Embryonic facial prominence (tissue), 1 donor: ENCODE data around the gene FBLN5.
"Not testable (repeated sequence)": the region's sequence is repeated elsewhere in the genome, so short reads cannot be mapped to it uniquely, and the experiment has no call there.

Experiments
- DNase-seq: peaks from one replicate; pipeline ENCODE4 v3.0.0-alpha.2; 2016; ENCODE audit errors: extremely low spot score

The FBLN5 gene

DNA sequence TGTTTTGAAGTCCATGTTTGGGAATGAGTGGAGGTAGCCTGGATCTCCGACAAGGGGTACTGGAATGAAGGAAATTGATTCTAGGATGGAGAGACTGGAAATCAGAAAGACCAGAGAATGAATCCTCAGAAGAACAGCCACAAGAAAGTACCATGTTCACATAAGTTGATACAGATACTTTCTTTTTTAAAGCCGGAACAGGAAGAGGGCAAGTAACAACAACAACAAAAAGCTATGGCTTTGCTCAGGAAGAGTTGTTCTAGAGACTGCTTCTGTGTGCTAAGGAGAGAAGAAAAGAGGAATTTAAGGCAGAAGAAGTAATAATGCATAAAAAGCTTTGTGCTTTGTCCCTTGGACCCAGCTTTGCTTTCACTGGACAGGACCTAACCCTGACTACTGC lies 86.4 kb downstream of the FBLN5 start:
- DNase-seq, result no peak

- DNase-seq, result no peak
Measured at GRCh38 chr14:91860238-91860637, 87.3 kb downstream of the FBLN5 start.

DNA sequence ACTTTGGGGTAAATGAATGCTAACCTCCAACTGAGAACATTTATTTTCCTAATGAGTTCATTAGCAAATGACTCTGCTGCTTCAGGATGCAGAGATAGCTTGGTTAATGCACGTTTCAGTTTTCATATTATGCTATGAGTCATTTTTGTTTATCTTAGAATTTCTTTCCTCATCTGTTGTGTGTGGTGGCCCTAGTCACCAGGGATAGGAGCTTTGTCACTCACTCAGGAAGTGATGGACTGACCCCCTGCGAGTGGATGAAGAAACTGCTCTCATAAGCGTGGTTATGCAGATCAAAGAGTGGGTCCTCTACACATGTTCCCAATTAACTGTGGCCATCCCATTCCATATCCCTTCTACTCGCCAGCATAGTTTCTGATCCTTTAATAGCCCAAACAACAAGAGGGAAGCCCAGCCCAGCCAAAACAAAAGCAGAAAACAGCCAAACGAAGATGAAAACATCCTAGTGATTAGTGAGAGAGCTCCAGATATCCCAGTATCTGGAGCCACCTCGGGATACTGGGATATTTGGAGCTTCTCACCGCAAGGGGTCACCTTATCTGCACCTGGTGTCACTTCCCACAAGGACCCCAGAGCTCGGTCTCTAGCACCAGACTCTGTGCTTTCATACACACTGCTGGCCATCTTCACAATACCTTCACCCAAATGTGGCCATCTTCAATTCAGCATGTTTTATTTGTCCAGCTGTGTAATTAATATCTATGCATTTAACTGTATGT lies 88.8 kb downstream of the FBLN5 start:
- no peak for DNase-seq

- no peak for DNase-seq
Measured at GRCh38 chr14:91857614-91858013, 89.9 kb downstream of the FBLN5 start.

DNA sequence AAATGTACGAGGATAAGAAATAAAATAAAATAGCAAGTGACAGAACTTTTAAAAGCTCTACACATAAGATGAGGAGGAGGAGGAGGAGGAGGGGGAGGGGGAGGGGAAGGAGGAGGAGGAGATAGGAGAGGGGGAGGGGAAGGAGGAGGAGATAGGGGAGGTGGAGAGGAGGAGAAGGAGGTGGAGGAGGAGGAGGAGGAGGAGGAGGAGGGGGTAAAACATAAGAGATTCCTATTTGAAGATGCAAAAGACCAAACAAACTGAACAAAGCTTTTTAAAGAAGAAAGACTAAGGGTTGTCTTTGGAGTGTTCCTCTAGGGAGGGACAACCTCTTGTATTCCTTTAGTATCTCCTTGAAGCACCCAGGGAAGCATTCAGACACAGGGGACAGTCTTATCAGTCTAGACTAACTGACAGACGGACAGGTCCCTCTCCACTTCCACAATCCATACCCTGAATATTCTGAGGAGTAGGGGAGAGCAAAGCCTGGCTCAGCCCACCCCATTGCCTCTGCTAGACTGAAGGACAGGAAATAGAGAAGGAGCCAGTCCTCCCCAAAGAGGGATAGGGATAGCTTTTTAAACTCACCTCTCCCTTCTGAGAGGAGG lies 93.1 kb downstream of the FBLN5 start:
- DNase-seq, result no peak

DNA sequence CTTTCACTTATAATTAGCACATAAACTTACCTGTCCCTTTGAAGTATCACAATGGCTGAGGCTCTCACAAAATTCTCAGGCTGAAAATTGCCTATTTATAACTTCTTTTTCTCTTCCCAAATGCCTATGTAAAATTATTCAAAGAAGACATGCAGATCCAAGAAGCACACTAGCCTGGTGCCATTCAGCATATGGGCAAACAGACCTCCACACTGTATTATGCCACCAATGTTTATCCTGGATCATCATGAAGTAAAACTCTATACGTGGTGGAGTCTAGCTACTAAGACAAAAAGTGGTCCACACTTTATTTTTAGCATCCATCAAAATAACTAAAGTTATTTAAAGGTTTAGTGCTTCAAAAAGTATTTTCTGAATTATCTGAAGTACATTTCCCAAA lies 95.9 kb downstream of the FBLN5 start:
- no peak for DNase-seq

- no peak for DNase-seq
Measured at GRCh38 chr14:91848504-91849001, 98.9 kb downstream of the FBLN5 start.

GRCh38 chr14:91847693-91848092 lies 99.8 kb downstream of the FBLN5 start:
- no peak for DNase-seq

- no peak for DNase-seq
Measured at GRCh38 chr14:91845652-91846051, 101.8 kb downstream of the FBLN5 start.

DNA sequence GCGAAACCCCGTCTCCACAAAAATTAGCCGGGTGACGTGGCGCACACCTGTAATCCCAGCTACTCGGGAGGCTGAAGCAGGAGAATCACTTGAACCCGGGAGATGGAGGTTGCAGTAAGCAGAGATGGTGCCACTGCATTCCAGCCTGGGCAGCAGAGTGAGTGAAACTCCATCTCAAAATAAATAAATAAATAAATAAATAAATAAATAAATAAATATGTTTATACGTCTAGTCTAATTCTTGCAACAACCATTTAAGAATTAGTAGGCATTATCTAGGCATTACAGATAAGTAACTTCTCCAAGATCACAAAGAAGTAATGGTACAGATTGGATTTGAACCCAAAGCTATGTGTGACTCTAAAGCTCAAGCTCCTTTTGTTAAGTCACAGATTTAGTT lies 102.4 kb downstream of the FBLN5 start:
- DNase-seq, result not testable (repeated sequence)

DNA sequence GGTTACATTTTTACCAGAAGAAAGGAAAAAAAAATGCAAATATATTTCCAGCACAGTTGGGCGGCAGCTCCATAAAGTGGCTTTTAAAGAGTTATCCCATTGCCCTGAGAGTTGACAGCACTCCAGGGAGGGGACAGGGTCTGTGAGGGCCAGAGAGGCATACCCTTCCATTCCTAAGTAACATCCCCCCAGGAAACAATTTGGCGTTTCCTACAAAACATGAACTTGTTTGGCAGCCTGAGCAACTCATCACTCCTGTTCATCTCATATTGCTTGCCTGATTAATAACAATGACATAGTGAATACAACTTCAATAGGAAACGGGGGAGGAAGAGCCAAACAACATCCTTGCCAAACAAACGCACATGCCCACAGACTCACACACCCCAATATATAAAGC lies 103.5 kb downstream of the FBLN5 start:
- no peak for DNase-seq

DNA sequence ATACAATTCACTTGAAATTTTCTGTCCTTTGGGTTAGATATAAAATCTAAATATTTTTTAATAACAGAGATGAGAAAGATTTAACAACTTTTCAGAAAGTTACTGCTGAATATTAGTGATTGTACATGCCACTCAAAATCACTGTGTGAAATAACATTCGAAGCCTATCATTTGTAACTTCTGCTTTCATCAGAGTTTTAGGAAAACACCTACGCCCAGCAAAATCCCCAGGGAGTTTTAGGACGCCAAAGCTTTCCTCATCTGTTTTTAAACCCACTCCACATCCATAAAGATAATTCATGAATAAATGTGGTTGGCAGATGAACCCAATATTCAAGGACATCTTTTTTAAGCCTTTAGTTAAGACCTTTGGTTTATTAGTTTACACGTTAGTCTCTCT lies 104.1 kb downstream of the FBLN5 start:
- DNase-seq, result no peak

GRCh38 chr14:91841065-91841464 lies 106.4 kb downstream of the FBLN5 start:
- DNase-seq, result no peak

- no peak for DNase-seq
Measured at GRCh38 chr14:91839749-91840148, 107.7 kb downstream of the FBLN5 start.

DNA sequence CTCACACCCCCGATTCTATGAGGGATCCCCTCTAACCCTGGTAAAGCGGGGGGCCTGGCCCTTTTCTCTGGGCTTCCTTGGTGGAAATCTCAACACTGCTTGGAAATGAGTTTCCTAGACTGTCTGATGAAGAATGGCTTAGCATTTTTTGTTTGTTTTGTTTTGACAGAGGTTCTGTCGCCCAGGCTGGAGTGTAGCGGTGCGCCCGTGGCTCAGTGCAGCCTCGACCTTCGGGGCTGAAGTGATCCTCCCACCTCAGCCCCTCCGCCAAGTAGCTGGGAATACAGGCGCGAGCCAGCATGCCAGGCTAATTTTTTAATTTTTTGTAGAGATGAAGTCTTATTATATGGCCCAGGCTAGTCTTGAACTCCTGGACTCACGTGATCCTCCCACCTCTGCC lies 110.4 kb downstream of the FBLN5 start:
- DNase-seq, result no peak

GRCh38 chr14:91835920-91836843 lies 111.3 kb downstream of the FBLN5 start:
- no peak for DNase-seq

DNA sequence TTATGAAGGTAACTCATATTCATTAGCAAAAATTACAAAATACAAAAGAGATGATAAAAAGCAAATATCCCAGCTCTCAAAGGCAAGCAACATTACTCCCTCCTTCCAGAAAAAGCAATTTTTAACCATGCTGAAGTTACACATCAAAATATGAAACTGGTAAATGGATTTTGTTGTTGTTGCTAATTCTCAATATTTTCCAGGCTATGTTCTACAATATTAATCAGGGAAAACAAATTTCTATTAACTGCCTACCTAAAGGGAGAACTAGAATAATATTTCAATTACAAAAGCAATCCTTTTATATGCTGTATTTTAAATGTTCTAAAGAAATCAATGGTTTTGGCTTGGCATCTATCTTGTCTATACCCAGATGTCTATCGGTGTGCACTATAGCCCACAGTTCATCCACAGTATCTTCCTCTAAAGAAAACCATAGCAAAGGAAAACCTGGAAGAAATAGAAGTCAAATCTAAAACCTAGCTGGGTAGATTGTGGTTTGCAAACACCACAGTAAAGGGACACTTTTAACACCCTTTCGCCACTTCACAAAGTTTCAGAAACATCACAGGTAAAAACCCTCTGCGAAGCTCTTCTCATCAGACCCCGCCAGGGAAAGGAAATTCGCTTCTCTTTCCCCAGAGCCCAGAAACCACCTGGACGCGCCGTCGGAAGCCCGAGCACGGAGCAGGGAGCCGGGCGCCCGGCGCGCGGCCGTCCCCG lies 112.1 kb downstream of the FBLN5 start:
- DNase-seq, result no peak

GRCh38 chr14:91834571-91834970 lies 112.9 kb downstream of the FBLN5 start:
- DNase-seq, result no peak

DNA sequence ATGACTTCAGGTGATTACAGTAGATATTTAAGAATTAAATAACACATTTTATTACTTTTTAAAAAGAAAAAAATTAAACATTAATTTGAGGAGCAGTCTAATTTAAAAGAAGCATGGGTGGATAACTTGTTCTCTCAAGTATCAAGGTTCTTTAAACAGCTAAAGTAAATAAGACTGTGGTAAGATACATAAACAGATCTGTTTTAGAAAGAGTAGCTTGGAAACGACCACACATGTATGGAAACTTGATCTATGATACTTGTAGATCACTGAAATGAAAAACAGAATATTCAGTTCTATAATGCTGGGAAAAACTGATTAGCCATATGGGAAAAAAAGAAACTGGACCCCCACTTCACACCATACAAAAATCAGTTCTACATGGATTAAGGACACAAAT lies 116.2 kb downstream of the FBLN5 start:
- DNase-seq, result no peak

GRCh38 chr14:91830777-91831176 lies 116.7 kb downstream of the FBLN5 start:
- DNase-seq, result no peak

GRCh38 chr14:91829511-91829910 lies 118.0 kb downstream of the FBLN5 start:
- DNase-seq, result no peak

DNA sequence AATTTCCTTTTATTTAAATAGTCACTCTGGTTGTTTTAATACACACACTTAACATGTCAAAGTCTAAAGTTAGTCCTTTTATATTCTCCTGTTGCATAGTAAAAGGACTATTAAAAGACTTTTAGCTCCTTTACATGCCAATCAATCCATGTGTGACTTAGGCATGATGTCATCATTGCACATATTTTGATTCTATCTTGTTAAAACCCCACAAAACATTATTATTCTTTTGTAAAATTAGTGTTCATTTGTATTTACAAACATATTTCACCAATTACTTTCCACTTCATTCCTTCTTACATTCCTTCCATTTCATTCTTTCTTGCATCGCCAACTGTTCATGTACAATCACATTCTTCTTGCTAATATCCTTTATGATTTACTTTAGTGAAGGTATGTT lies 119.7 kb downstream of the FBLN5 start:
- no peak for DNase-seq
